PC-3 (cell line): Measurements from ENCODE around the gene ZNF438. TPM values are rescaled to one million over a fixed set of nuclear protein-coding genes. Genes with fewer than 3 reads are reported as not detected.

ENCODE experiments used
- ATAC-seq: fragments of 200-7000 bp; cut with Tn5 transposase; 2 replicates; pipeline ENCODE4 v1.9.1; 2020; ENCODE audit warnings: mild to moderate bottlenecking, moderate library complexity
- BruUV-seq: library from RNA; stranded (reverse); fragments of 400-500 nt; replicated peaks from 2 replicates; lab custom pipeline; 2021; lab: Mats Ljungman, UMichigan
- CTCF ChIA-PET: fragments of 300-600 bp; sonication (Branson Sonifier 250); formaldehyde crosslinking; loops from one replicate; lab custom pipeline; 2022; ENCODE audit warnings: antibody characterized with exemption; lab: Charles Lee
- POLR2A ChIA-PET: fragments of 300-600 bp; sonication (Branson Sonifier 250); formaldehyde crosslinking; loops from one replicate; lab custom pipeline; 2022; ENCODE audit warnings: antibody characterized with exemption; ENCODE audit not compliant: unreplicated experiment; lab: Charles Lee
- DNase-seq: peaks from one replicate; pipeline ENCODE4 v3.0.0-alpha.2; 2015
- H2AFZ ChIP-seq: fragments of 300-600 bp; sonication (generic); 2 replicates; pipeline ENCODE4 v1.6.0; 2016; ENCODE audit warnings: antibody characterized with exemption, low read length
- H3F3A ChIP-seq: fragments of 300-600 bp; sonication (generic); one replicate; pipeline ENCODE4 v1.6.0; 2017; ENCODE audit warnings: antibody characterized with exemption, low read length, control low read depth, mild to moderate bottlenecking; ENCODE audit not compliant: unreplicated experiment
- H3K27ac ChIP-seq: fragments of 300-600 bp; sonication (generic); 2 replicates; pipeline ENCODE4 v1.5.1; 2016; ENCODE audit warnings: mild to moderate bottlenecking, low read length
- H3K27me3 ChIP-seq: fragments of 300-600 bp; sonication (generic); 2 replicates; pipeline ENCODE4 v1.6.1; 2016; ENCODE audit warnings: low read length, mixed read lengths
- H3K36me3 ChIP-seq: fragments of 300-600 bp; sonication (generic); 2 replicates; pipeline ENCODE4 v1.6.1; 2016; ENCODE audit warnings: low read depth, mixed run types, low read length, mixed read lengths
- H3K4me1 ChIP-seq: fragments of 300-600 bp; sonication (generic); 2 replicates; pipeline ENCODE4 v1.5.1; 2016; ENCODE audit warnings: low read length; ENCODE audit not compliant: insufficient read depth
- H3K4me2 ChIP-seq: fragments of 300-600 bp; sonication (generic); 2 replicates; pipeline ENCODE4 v1.6.0; 2016; ENCODE audit warnings: low read length
- H3K4me3 ChIP-seq: fragments of 300-600 bp; sonication (generic); 2 replicates; pipeline ENCODE4 v1.5.1; 2016; ENCODE audit warnings: mild to moderate bottlenecking, low read length, mixed read lengths
- H3K79me2 ChIP-seq: fragments of 300-600 bp; sonication (generic); 2 replicates; pipeline ENCODE4 v1.6.1; 2017; ENCODE audit warnings: low read length, mixed read lengths
- H3K9ac ChIP-seq: fragments of 300-600 bp; sonication (generic); 2 replicates; pipeline ENCODE4 v1.6.0; 2016; ENCODE audit warnings: mild to moderate bottlenecking, low read length
- H3K9me2 ChIP-seq: fragments of 300-600 bp; sonication (generic); replicated peaks from 2 replicates; pipeline ENCODE4 v1.6.1; 2016; ENCODE audit warnings: mixed run types, low read length, mixed read lengths
- H3K9me3 ChIP-seq: fragments of 300-600 bp; sonication (generic); 2 replicates; pipeline ENCODE4 v1.6.1; 2016; ENCODE audit warnings: low read length, mixed read lengths
- H4K20me1 ChIP-seq: fragments of 300-600 bp; sonication (generic); 2 replicates; pipeline ENCODE4 v1.6.1; 2016; ENCODE audit warnings: low read length, mixed read lengths
- EZH2 ChIP-seq: fragments of 300-600 bp; sonication (generic); IDR thresholded peaks from one replicate; pipeline ENCODE4 v1.6.1; 2017; ENCODE audit warnings: antibody characterized with exemption, mild to moderate bottlenecking, low read length; ENCODE audit not compliant: unreplicated experiment
- EZH2phosphoT487 ChIP-seq: fragments of 300-600 bp; sonication (generic); IDR thresholded peaks from 2 replicates; pipeline ENCODE4 v1.6.1; 2018; ENCODE audit warnings: mild to moderate bottlenecking, antibody characterized with exemption, low read length, borderline replicate concordance
- intact Hi-C: fragments of 100-400 bp; cut with micrococcal nuclease; formaldehyde crosslinking; loops from 2 replicates; pipeline ENCODE4 v1.9.0; 2023
- total RNA-seq: library from RNA; depleted of rRNA; stranded (reverse); fragments of >200 nt; gene quantifications from 2 replicates; pipeline ENCODE4 v1.2.3, GENCODE V29; 2014
- TF ChIP-seq, protein P1 (sequence below): fragments of 300-600 bp; sonication (generic); conservative IDR thresholded peaks from 2 replicates; pipeline ENCODE4 v1.5.1; 2017; ENCODE audit warnings: antibody characterized with exemption, low read depth, mild to moderate bottlenecking, low read length

ZNF438 gene
- total RNA-seq, 1 experiment from 2014 or later, result 0.98 TPM

DNA sequence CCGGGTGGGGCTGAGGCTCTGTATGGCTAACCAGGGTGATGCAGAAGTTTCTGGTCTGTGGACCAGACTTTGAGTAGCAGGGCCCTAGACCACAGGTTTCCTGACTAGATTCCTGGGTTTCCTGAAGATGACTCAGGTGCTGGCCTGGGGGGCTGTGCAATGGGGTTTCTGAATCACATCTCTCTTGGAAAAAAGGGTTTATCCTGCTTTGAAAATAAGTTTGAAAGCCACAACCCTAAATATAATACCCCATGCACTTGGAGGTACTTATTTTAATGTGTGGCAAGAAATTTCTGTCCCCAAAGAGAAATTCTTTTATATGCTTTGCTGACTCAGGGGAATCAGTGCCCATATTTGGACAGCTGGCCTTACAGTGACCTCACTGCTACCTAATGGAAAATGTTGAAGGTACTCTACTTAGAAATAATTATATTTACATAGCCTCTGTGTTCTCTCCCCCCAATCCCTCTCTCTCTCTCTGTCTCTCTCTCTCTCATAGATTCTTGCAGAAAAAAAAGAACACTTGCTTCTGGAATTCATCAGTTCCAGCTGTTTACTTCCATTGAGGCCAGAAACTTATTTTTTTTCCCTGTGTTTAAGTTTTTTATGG is 217.7 kb downstream of the ZNF438 start:
- intact Hi-C loops, result no loop called here
- Histone ChIP-seq H3K9me2 (no peaks in the 10 kb centered on the region), H3K9ac (no peak overlapping the region), H3K27me3 (no peaks in the 10 kb centered on the region), H3K4me2 (no peak overlapping the region), H3F3A (no peaks in the 10 kb centered on the region), H4K20me1 (no peaks in the 10 kb centered on the region), H3K27ac (peak overlapping the region; percentile 22), H3K79me2 (no peaks in the 10 kb centered on the region), H3K4me1 (peaks cover 13% of the 10 kb centered on the region), H3K9me3 (no peaks in the 10 kb centered on the region), H2AFZ (no peak overlapping the region), H3K36me3 (no peaks in the 10 kb centered on the region), H3K4me3 (no peak overlapping the region)
- ATAC-seq (peak; percentile 45; the same call in 1 of the 2 replicates), DNase-seq (peak; percentile 58)
- TF ChIP-seq, protein P1, sequence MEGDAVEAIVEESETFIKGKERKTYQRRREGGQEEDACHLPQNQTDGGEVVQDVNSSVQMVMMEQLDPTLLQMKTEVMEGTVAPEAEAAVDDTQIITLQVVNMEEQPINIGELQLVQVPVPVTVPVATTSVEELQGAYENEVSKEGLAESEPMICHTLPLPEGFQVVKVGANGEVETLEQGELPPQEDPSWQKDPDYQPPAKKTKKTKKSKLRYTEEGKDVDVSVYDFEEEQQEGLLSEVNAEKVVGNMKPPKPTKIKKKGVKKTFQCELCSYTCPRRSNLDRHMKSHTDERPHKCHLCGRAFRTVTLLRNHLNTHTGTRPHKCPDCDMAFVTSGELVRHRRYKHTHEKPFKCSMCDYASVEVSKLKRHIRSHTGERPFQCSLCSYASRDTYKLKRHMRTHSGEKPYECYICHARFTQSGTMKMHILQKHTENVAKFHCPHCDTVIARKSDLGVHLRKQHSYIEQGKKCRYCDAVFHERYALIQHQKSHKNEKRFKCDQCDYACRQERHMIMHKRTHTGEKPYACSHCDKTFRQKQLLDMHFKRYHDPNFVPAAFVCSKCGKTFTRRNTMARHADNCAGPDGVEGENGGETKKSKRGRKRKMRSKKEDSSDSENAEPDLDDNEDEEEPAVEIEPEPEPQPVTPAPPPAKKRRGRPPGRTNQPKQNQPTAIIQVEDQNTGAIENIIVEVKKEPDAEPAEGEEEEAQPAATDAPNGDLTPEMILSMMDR, result no peak
- no peak for TF ChIP-seq EZH2phosphoT487
- no peak for TF ChIP-seq EZH2
- ChIA-PET POLR2A (no interaction called here), CTCF (no interaction called here)
- no TSS peak for BruUV-seq

DNA sequence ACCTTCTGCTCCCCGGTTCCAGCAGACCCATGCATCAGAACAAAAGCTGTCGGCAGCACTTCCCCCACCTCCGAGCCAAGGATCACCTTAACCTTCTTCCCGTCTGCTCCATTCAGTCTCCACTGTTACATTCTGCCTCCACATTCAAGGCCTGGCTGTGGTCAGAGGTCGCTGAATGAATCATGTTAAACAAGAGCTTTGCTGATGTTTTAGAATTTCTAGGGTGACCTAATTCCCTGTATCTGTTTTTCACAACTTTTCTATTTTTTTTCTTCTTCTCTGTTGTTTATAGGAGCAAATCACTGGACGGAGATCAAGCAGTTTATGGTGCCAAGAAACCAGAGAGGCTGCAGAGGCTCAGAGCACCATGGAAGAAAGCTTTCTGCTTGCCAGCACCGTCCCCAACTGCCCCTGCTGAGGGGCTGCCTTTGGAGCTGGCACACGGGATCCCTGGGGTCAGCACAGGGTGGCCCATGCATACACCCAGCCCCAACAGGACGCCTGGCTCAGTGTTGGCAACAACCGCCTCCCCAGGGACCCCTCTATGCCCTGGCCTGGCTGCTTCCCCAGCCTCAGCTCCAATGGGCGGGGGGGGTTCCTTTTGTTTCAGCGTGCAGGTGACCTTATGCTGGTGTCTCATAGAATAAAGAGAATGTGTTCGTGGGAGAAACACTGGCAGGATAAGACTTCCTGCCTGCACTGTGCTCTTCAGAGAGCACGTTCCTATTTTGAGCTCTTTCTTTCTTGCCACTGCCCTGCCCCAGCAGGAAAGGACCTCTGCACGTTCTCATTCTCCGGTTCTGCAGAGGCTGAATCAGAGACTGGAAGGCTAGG is 219.4 kb downstream of the ZNF438 start:
- BruUV-seq, result no TSS peak
- no peak overlapping the region for H3K4me2 ChIP-seq
- no peak overlapping the region for H3K9ac ChIP-seq
- no peaks in the 10 kb centered on the region for H4K20me1 ChIP-seq
- CTCF ChIA-PET, result no interaction called here
- H2AFZ ChIP-seq, result no peak overlapping the region
- no peak for ATAC-seq
- no peaks in the 10 kb centered on the region for H3F3A ChIP-seq
- no peaks in the 10 kb centered on the region for H3K36me3 ChIP-seq
- no peak overlapping the region for H3K27ac ChIP-seq
- POLR2A ChIA-PET, result no interaction called here
- no peak for DNase-seq
- no peaks in the 10 kb centered on the region for H3K27me3 ChIP-seq
- intact Hi-C loops, result no loop called here
- H3K79me2 ChIP-seq, result no peaks in the 10 kb centered on the region
- peaks cover 13% of the 10 kb centered on the region for H3K4me1 ChIP-seq
- no peaks in the 10 kb centered on the region for H3K9me3 ChIP-seq
- H3K9me2 ChIP-seq, result no peaks in the 10 kb centered on the region
- TF ChIP-seq, protein P1, result no peak
- TF ChIP-seq EZH2phosphoT487 (no peak), EZH2 (no peak)
- no peak overlapping the region for H3K4me3 ChIP-seq
